Measurements from ENCODE around the gene CSF1.

Gene CSF1

DNA sequence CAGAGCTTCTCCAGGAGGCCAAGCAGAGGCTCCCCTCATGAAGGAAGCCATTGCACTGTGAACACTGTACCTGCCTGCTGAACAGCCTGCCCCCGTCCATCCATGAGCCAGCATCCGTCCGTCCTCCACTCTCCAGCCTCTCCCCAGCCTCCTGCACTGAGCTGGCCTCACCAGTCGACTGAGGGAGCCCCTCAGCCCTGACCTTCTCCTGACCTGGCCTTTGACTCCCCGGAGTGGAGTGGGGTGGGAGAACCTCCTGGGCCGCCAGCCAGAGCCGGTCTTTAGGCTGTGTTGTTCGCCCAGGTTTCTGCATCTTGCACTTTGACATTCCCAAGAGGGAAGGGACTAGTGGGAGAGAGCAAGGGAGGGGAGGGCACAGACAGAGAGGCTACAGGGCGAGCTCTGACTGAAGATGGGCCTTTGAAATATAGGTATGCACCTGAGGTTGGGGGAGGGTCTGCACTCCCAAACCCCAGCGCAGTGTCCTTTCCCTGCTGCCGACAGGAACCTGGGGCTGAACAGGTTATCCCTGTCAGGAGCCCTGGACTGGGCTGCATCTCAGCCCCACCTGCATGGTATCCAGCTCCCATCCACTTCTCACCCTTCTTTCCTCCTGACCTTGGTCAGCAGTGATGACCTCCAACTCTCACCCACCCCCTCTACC, 19.1 kb downstream of the CSF1 start:
- H3K27ac ChIP-seq (ENCODE audit: low read length) = no peak overlapping the region
- 0 out of 2 replicates have a peak, but pooled peaks cover under 1% of the 10 kb centered on the region for H3K79me2 ChIP-seq (ENCODE audit: low read length)
- H3K27me3 ChIP-seq (ENCODE audit: low read depth, low read length) = no peaks in the 10 kb centered on the region
- no peak overlapping the region for H3K4me2 ChIP-seq (ENCODE audit: low read length)
- H2AFZ ChIP-seq (ENCODE audit: low read depth, low read length) = no peak overlapping the region
- H3K9ac ChIP-seq (ENCODE audit: low read length) = no peak overlapping the region
- H3K4me3 ChIP-seq (ENCODE audit: low read length) = no peak overlapping the region
- no peaks in the 10 kb centered on the region for H4K20me1 ChIP-seq (ENCODE audit: insufficient read depth, low read length)
- no peaks in the 10 kb centered on the region for H3K4me1 ChIP-seq (ENCODE audit: low read length)
- TF ChIP-seq EZH2phosphoT487 (IDR thresholded peaks at IDR 0.05; ENCODE audit: low read depth) = no peak
- TF ChIP-seq, protein P1, sequence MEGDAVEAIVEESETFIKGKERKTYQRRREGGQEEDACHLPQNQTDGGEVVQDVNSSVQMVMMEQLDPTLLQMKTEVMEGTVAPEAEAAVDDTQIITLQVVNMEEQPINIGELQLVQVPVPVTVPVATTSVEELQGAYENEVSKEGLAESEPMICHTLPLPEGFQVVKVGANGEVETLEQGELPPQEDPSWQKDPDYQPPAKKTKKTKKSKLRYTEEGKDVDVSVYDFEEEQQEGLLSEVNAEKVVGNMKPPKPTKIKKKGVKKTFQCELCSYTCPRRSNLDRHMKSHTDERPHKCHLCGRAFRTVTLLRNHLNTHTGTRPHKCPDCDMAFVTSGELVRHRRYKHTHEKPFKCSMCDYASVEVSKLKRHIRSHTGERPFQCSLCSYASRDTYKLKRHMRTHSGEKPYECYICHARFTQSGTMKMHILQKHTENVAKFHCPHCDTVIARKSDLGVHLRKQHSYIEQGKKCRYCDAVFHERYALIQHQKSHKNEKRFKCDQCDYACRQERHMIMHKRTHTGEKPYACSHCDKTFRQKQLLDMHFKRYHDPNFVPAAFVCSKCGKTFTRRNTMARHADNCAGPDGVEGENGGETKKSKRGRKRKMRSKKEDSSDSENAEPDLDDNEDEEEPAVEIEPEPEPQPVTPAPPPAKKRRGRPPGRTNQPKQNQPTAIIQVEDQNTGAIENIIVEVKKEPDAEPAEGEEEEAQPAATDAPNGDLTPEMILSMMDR (IDR thresholded peaks at IDR 0.05; ENCODE audit: low read depth, low read length) = no peak
- no peaks in the 10 kb centered on the region for H3K9me3 ChIP-seq (ENCODE audit: insufficient read depth, low read length)
- H3K36me3 ChIP-seq (replicated peaks; ENCODE audit: low read depth, low read length) = peaks cover 3% of the 10 kb centered on the region

DNA sequence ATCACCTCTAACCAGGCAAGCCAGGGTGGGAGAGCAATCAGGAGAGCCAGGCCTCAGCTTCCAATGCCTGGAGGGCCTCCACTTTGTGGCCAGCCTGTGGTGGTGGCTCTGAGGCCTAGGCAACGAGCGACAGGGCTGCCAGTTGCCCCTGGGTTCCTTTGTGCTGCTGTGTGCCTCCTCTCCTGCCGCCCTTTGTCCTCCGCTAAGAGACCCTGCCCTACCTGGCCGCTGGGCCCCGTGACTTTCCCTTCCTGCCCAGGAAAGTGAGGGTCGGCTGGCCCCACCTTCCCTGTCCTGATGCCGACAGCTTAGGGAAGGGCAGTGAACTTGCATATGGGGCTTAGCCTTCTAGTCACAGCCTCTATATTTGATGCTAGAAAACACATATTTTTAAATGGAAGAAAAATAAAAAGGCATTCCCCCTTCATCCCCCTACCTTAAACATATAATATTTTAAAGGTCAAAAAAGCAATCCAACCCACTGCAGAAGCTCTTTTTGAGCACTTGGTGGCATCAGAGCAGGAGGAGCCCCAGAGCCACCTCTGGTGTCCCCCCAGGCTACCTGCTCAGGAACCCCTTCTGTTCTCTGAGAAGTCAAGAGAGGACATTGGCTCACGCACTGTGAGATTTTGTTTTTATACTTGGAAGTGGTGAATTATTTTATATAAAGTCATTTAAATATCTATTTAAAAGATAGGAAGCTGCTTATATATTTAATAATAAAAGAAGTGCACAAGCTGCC, 19.8 kb downstream of the CSF1 start:
- Histone ChIP-seq H3K9ac (ENCODE audit: low read length) (no peak overlapping the region), H3K4me2 (ENCODE audit: low read length) (no peak overlapping the region), H3K79me2 (ENCODE audit: low read length) (no peaks in the 10 kb centered on the region), H3K36me3 (replicated peaks; ENCODE audit: low read depth, low read length) (peaks cover 3% of the 10 kb centered on the region), H3K9me3 (ENCODE audit: insufficient read depth, low read length) (no peaks in the 10 kb centered on the region), H3K4me3 (ENCODE audit: low read length) (no peak overlapping the region), H3K27me3 (ENCODE audit: low read depth, low read length) (no peaks in the 10 kb centered on the region), H3K27ac (ENCODE audit: low read length) (no peak overlapping the region), H2AFZ (ENCODE audit: low read depth, low read length) (no peak overlapping the region), H3K4me1 (ENCODE audit: low read length) (no peaks in the 10 kb centered on the region), H4K20me1 (ENCODE audit: insufficient read depth, low read length) (no peaks in the 10 kb centered on the region)
- no peak for TF ChIP-seq EZH2phosphoT487 (IDR thresholded peaks at IDR 0.05; ENCODE audit: low read depth)
- TF ChIP-seq, protein P1 (IDR thresholded peaks at IDR 0.05; ENCODE audit: low read depth, low read length) = 0 out of 2 replicates have a peak, but pooled peaks have one; percentile 5

DNA sequence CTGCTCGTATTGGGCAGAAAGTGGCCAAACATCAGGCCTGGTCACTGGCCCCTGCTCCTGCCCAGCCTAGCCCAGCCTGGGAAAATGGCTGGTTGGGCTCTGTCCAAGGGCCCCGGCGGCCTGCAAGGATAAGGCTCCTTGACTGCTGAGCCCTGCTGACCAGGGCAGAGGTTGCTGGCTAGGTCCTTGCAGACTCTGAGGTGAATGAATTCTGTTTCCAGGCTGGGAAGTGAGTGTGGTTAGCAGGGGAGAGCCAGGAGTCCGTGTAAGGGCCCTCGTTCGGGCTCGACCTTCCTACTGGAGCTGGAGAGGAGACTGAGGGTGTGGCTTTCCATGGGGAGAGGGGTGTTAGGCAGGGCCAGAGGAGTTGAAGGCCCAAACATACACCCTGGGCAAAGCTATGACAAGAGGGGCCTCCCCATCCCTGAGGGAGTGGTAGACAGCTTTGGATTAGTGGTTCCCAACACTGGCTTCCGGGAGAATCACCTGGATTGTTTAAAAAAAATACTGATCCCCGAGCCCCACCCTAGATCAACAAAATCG, 20.6 kb downstream of the CSF1 start:
- no peak overlapping the region for H3K9ac ChIP-seq (ENCODE audit: low read length)
- no peak overlapping the region for H3K4me2 ChIP-seq (ENCODE audit: low read length)
- TF ChIP-seq, protein P1 (IDR thresholded peaks at IDR 0.05; ENCODE audit: low read depth, low read length) = no peak
- TF ChIP-seq EZH2phosphoT487 (IDR thresholded peaks at IDR 0.05; ENCODE audit: low read depth) = no peak
- no peaks in the 10 kb centered on the region for H3K9me3 ChIP-seq (ENCODE audit: insufficient read depth, low read length)
- H3K27ac ChIP-seq (ENCODE audit: low read length) = no peak overlapping the region
- peaks cover 3% of the 10 kb centered on the region for H3K36me3 ChIP-seq (replicated peaks; ENCODE audit: low read depth, low read length)
- H3K4me3 ChIP-seq (ENCODE audit: low read length) = no peak overlapping the region
- no peaks in the 10 kb centered on the region for H3K27me3 ChIP-seq (ENCODE audit: low read depth, low read length)
- no peak overlapping the region for H2AFZ ChIP-seq (ENCODE audit: low read depth, low read length)
- no peaks in the 10 kb centered on the region for H3K4me1 ChIP-seq (ENCODE audit: low read length)
- H4K20me1 ChIP-seq (ENCODE audit: insufficient read depth, low read length) = no peaks in the 10 kb centered on the region
- no peaks in the 10 kb centered on the region for H3K79me2 ChIP-seq (ENCODE audit: low read length)

DNA sequence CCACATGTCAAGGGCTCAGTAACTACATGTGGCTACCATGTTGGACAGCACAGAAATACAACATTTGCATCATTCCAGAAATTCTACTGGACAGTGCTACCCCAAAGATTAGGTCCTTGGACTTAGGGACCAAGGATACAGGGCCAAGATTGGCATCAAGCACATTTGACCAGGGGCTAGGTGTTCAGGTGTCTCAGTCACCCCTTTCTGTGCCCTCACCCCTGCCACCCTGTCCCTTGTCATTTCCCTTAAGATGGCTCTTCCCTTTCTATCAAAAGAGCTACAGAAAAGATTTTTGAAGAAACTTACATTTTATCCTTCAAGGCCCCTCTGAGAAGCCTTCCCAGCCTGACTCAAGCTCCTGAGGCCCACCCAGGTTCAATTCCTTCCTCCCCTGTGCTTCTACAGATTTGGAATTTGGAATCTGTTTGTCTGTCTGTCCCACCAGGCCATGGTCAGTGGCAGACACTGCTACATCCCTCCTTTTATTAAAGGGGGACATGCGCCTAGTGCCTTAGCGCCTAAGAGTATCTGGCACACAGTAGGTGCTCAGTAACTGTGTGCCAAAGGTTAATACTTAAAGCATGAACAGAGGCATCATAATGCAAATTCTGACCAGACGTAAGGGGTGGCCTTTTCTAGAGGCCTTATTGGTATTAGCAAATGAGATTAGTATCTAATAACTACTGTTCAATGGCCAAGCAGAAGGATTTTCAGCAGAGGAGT, 21.4 kb downstream of the CSF1 start:
- H4K20me1 ChIP-seq (ENCODE audit: insufficient read depth, low read length) = no peaks in the 10 kb centered on the region
- H3K27ac ChIP-seq (ENCODE audit: low read length) = no peak overlapping the region
- H3K4me2 ChIP-seq (ENCODE audit: low read length) = no peak overlapping the region
- no peak overlapping the region for H3K4me3 ChIP-seq (ENCODE audit: low read length)
- no peak overlapping the region for H3K9ac ChIP-seq (ENCODE audit: low read length)
- no peaks in the 10 kb centered on the region for H3K4me1 ChIP-seq (ENCODE audit: low read length)
- H3K36me3 ChIP-seq (replicated peaks; ENCODE audit: low read depth, low read length) = no peaks in the 10 kb centered on the region
- H3K79me2 ChIP-seq (ENCODE audit: low read length) = no peaks in the 10 kb centered on the region
- no peak overlapping the region for H2AFZ ChIP-seq (ENCODE audit: low read depth, low read length)
- TF ChIP-seq EZH2phosphoT487 (IDR thresholded peaks at IDR 0.05; ENCODE audit: low read depth) = no peak
- TF ChIP-seq, protein P1 (IDR thresholded peaks at IDR 0.05; ENCODE audit: low read depth, low read length) = no peak
- no peaks in the 10 kb centered on the region for H3K27me3 ChIP-seq (ENCODE audit: low read depth, low read length)
- H3K9me3 ChIP-seq (ENCODE audit: insufficient read depth, low read length) = no peaks in the 10 kb centered on the region
